Measurements from ENCODE around the gene ACOT11. TPM values are rescaled to one million over a fixed set of nuclear protein-coding genes. Genes with fewer than 3 reads are reported as not detected.
A peak's percentile ranks its signal among the peaks of the same experiment; 100 is the strongest.

ACOT11 gene
- total RNA-seq, 1 experiment from 2014 or later = 25.7 TPM

GRCh38 chr1:54565113-54565501, 17.1 kb downstream of the ACOT11 start:
- no peak overlapping the region for H3K27ac ChIP-seq
- H3K79me2 ChIP-seq (ENCODE audit: low read depth) = no peaks in the 10 kb centered on the region
- H3K27me3 ChIP-seq (ENCODE audit: insufficient read depth, low read depth) = no peaks in the 10 kb centered on the region
- no TSS peak for BruUV-seq (replicated peaks)
- H4K20me1 ChIP-seq (ENCODE audit: insufficient read depth) = no peaks in the 10 kb centered on the region
- 0 out of 2 replicates have a peak overlapping the region, but pooled peaks have one; percentile 65 for H2AFZ ChIP-seq
- H3F3A ChIP-seq (ENCODE audit: insufficient read depth, low read depth) = peaks cover 25% of the 10 kb centered on the region
- no peak for DNase-seq
- no peaks in the 10 kb centered on the region for H3K9me3 ChIP-seq (ENCODE audit: insufficient read depth, low read depth)
- POLR2A ChIA-PET (ENCODE audit: unreplicated experiment) = no interaction called here
- no peaks in the 10 kb centered on the region for H3K9me2 ChIP-seq (ENCODE audit: insufficient read depth)
- no peak for TF ChIP-seq EZH2 (IDR thresholded peaks at IDR 0.05; ENCODE audit: low read depth)
- TF ChIP-seq CTCF (conservative IDR thresholded peaks at IDR 0.05) = no peak
- peak overlapping the region; percentile 44; the same call in 1 of the 2 replicates for H3K4me3 ChIP-seq
- CTCF ChIA-PET = interaction anchor here (0.7 kb wide), 1 partner anchor 18 kb away, joined by 3 read pairs; no protein-coding TSS in a partner anchor
- intact Hi-C loops (cut with micrococcal nuclease; ENCODE audit: unreplicated experiment) = no loop called here
- no peaks in the 10 kb centered on the region for H3K36me3 ChIP-seq (ENCODE audit: low read depth)
- peak overlapping the region; percentile 83 for H3K4me2 ChIP-seq
- peaks cover 40% of the 10 kb centered on the region for H3K4me1 ChIP-seq (replicated peaks; ENCODE audit: insufficient read depth)

GRCh38 chr1:54566438-54567141, 18.6 kb downstream of the ACOT11 start:
- H3F3A ChIP-seq (ENCODE audit: insufficient read depth, low read depth) = peaks cover 28% of the 10 kb centered on the region
- H3K36me3 ChIP-seq (ENCODE audit: low read depth) = no peaks in the 10 kb centered on the region
- DNase-seq = peak in 1 of 2 experiments; percentile 59
- H3K4me2 ChIP-seq = peak overlapping the region; percentile 32; the same call in 1 of the 2 replicates
- TF ChIP-seq CTCF (conservative IDR thresholded peaks at IDR 0.05) = no peak
- TF ChIP-seq EZH2 (IDR thresholded peaks at IDR 0.05; ENCODE audit: low read depth) = no peak
- no peaks in the 10 kb centered on the region for H3K27me3 ChIP-seq (ENCODE audit: insufficient read depth, low read depth)
- ChIA-PET CTCF (interaction anchor here (0.5 to 0.7 kb wide), 3 partner anchors 62 to 253 kb away, joined by 3 to 6 read pairs (median 5); no protein-coding TSS in a partner anchor), POLR2A (ENCODE audit: unreplicated experiment) (interaction anchor here (0.5 to 0.7 kb wide), 3 partner anchors 159 to 621 kb away, joined by 3 to 11 read pairs (median 4); partner anchors contain the start of gene IFT25)
- intact Hi-C loops (cut with micrococcal nuclease; ENCODE audit: unreplicated experiment) = no loop called here
- H3K4me1 ChIP-seq (replicated peaks; ENCODE audit: insufficient read depth) = peaks cover 40% of the 10 kb centered on the region
- H3K79me2 ChIP-seq (ENCODE audit: low read depth) = no peaks in the 10 kb centered on the region
- H3K9me3 ChIP-seq (ENCODE audit: insufficient read depth, low read depth) = no peaks in the 10 kb centered on the region
- no peak overlapping the region for H3K27ac ChIP-seq
- BruUV-seq (replicated peaks) = no TSS peak
- H3K4me3 ChIP-seq = no peak overlapping the region
- H3K9me2 ChIP-seq (ENCODE audit: insufficient read depth) = no peaks in the 10 kb centered on the region
- no peaks in the 10 kb centered on the region for H4K20me1 ChIP-seq (ENCODE audit: insufficient read depth)
- no peak overlapping the region for H2AFZ ChIP-seq

GRCh38 chr1:54567961-54568360, 19.9 kb downstream of the ACOT11 start:
- TF ChIP-seq EZH2 (IDR thresholded peaks at IDR 0.05; ENCODE audit: low read depth) = no peak
- no peak for TF ChIP-seq CTCF (conservative IDR thresholded peaks at IDR 0.05)
- CTCF ChIA-PET = no interaction called here
- Histone ChIP-seq H3K27me3 (ENCODE audit: insufficient read depth, low read depth) (no peaks in the 10 kb centered on the region), H3K4me2 (no peak overlapping the region), H2AFZ (no peak overlapping the region), H3K4me3 (no peak overlapping the region), H3K36me3 (ENCODE audit: low read depth) (no peaks in the 10 kb centered on the region), H4K20me1 (ENCODE audit: insufficient read depth) (no peaks in the 10 kb centered on the region), H3K27ac (no peak overlapping the region), H3K4me1 (replicated peaks; ENCODE audit: insufficient read depth) (peaks cover 40% of the 10 kb centered on the region), H3K9me3 (ENCODE audit: insufficient read depth, low read depth) (no peaks in the 10 kb centered on the region), H3K9me2 (ENCODE audit: insufficient read depth) (no peaks in the 10 kb centered on the region), H3F3A (ENCODE audit: insufficient read depth, low read depth) (peaks cover 28% of the 10 kb centered on the region), H3K79me2 (ENCODE audit: low read depth) (no peaks in the 10 kb centered on the region)
- no peak for DNase-seq
- POLR2A ChIA-PET (ENCODE audit: unreplicated experiment) = no interaction called here
- intact Hi-C loops (cut with micrococcal nuclease; ENCODE audit: unreplicated experiment) = no loop called here
- BruUV-seq (replicated peaks) = no TSS peak

Data from PC-9 (cell line).